ENCODE measurements around the gene RPL31. TPM values are rescaled to one million over a fixed set of nuclear protein-coding genes. Genes with fewer than 3 reads are reported as not detected.

RPL31 gene
- total RNA-seq, 1 donor from 2014 or later: 954 TPM

DNA sequence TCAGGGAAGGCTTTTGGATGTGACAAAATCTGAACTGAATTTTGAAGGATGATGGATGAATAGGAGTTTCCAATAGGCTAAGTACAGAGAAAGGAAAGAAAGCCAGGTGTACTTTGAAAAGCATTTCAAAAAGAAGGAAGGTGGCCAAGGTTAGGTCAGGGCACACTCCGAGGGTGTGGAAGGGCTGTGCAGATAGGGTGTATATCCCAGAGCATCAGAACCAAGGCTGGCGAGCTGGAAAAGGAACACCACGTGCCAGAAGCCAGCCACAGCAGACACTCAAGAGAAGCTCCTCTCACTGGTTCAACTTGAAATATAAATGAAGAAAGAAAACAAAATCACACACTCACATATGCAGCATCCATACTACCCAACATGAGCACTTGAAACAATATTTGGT lies 51.0 kb downstream of the RPL31 start:
- FAIRE-seq (no peak), DNase-seq (ENCODE audit: low spot score in 2 of 2) (no peak)

Other genes with a start within 250 kb of the RPL31 start
- 6.5 TPM for gene NPAS2, start 182.2 kb upstream of the RPL31 start, total RNA-seq
- gene TBC1D8, start 149.1 kb downstream of the RPL31 start, total RNA-seq: 6.1 TPM